Measurements from ENCODE around the gene ARMC2.

Gene ARMC2

GRCh38 chr6:108820006-108820405 is 28.2 kb upstream of the ARMC2 start:
- Histone ChIP-seq H3K4me1 (ENCODE audit: control insufficient read depth in 1 of 2, insufficient read depth in 1 of 2, low read depth in 1 of 2, low read length in 1 of 2) (no peaks in the 10 kb centered on the region), H3K4me3 (ENCODE audit: low read depth in 1 of 2, low read length in 1 of 2) (no peak overlapping the region), H3K36me3 (no peaks in the 10 kb centered on the region), H3K27me3 (no peaks in the 10 kb centered on the region), H3K9me3 (no peaks in the 10 kb centered on the region), H3K27ac (no peak overlapping the region)
- no peak for TF ChIP-seq CTCF (IDR thresholded peaks at IDR 0.05)

GRCh38 chr6:108822401-108822800 is 25.8 kb upstream of the ARMC2 start:
- H3K4me3 ChIP-seq (ENCODE audit: low read depth in 1 of 2, low read length in 1 of 2) = no peak overlapping the region
- no peak for TF ChIP-seq CTCF (IDR thresholded peaks at IDR 0.05)
- H3K4me1 ChIP-seq (ENCODE audit: control insufficient read depth in 1 of 2, insufficient read depth in 1 of 2, low read depth in 1 of 2, low read length in 1 of 2) = no peaks in the 10 kb centered on the region
- no peaks in the 10 kb centered on the region for H3K27me3 ChIP-seq
- H3K9me3 ChIP-seq = no peaks in the 10 kb centered on the region
- H3K36me3 ChIP-seq = no peaks in the 10 kb centered on the region
- H3K27ac ChIP-seq = no peak overlapping the region

GRCh38 chr6:108825326-108825725 is 22.9 kb upstream of the ARMC2 start:
- H3K4me1 ChIP-seq (ENCODE audit: control insufficient read depth in 1 of 2, insufficient read depth in 1 of 2, low read depth in 1 of 2, low read length in 1 of 2) = no peaks in the 10 kb centered on the region
- no peak for TF ChIP-seq CTCF (IDR thresholded peaks at IDR 0.05)

GRCh38 chr6:108831104-108831503 is 17.1 kb upstream of the ARMC2 start:
- H3K36me3 ChIP-seq = no peaks in the 10 kb centered on the region
- peaks cover 0 to 6% of the 10 kb centered on the region in 2 experiments for H3K4me1 ChIP-seq (ENCODE audit: control insufficient read depth in 1 of 2, insufficient read depth in 1 of 2, low read depth in 1 of 2, low read length in 1 of 2)
- no peaks in the 10 kb centered on the region for H3K27me3 ChIP-seq
- H3K4me3 ChIP-seq (ENCODE audit: low read depth in 1 of 2, low read length in 1 of 2) = no peak overlapping the region
- no peak for TF ChIP-seq CTCF (IDR thresholded peaks at IDR 0.05)
- H3K27ac ChIP-seq = no peak overlapping the region
- no peaks in the 10 kb centered on the region for H3K9me3 ChIP-seq

More at GRCh38 chr6:108825326-108825725, 22.9 kb upstream of the ARMC2 start:
- Histone ChIP-seq H3K27me3 (no peaks in the 10 kb centered on the region), H3K36me3 (no peaks in the 10 kb centered on the region), H3K4me3 (ENCODE audit: low read depth in 1 of 2, low read length in 1 of 2) (no peak overlapping the region), H3K27ac (no peak overlapping the region), H3K9me3 (no peaks in the 10 kb centered on the region)

- Histone ChIP-seq H3K36me3 (no peaks in the 10 kb centered on the region), H3K9me3 (no peaks in the 10 kb centered on the region), H3K4me1 (ENCODE audit: control insufficient read depth in 1 of 2, insufficient read depth in 1 of 2, low read depth in 1 of 2, low read length in 1 of 2) (peaks cover 13 to 20% of the 10 kb centered on the region in 2 experiments), H3K27me3 (no peaks in the 10 kb centered on the region), H3K27ac (no peak overlapping the region), H3K4me3 (ENCODE audit: low read depth in 1 of 2, low read length in 1 of 2) (no peak overlapping the region)
- TF ChIP-seq CTCF (IDR thresholded peaks at IDR 0.05) = no peak
These were observed 15.5 kb upstream of the ARMC2 start for GRCh38 chr6:108832738-108833137.
